ENCODE data around the gene PRR19. TPM values are rescaled to one million over a fixed set of nuclear protein-coding genes. Genes with fewer than 3 reads are reported as not detected.

Gene PRR19
- polyA plus RNA-seq, 1 donor from 2014 or later = 2.4 TPM

- Histone ChIP-seq H3K4me3 (ENCODE audit: low read length) (no peak overlapping the region), H3K9me2 (ENCODE audit: insufficient read depth, low read length) (no peaks in the 10 kb centered on the region), H3K36me3 (ENCODE audit: insufficient read depth, low read length) (no peaks in the 10 kb centered on the region), H4K20me1 (ENCODE audit: insufficient read depth) (peaks cover 10% of the 10 kb centered on the region), H3K4me2 (ENCODE audit: low read length) (no peak overlapping the region), H3K9me3 (ENCODE audit: low read length) (no peaks in the 10 kb centered on the region), H3K9ac (ENCODE audit: low read length) (peak overlapping the region; percentile 65), H2AFZ (ENCODE audit: low read depth, low read length) (no peak overlapping the region), H3K27me3 (ENCODE audit: insufficient read depth, low read depth, low read length) (no peaks in the 10 kb centered on the region), H3K79me2 (replicated peaks; ENCODE audit: insufficient read depth, low read length) (peaks cover 32% of the 10 kb centered on the region), H3F3A (ENCODE audit: insufficient read depth, low read length, poor library complexity, severe bottlenecking) (no peaks in the 10 kb centered on the region), H3K27ac (ENCODE audit: low read length) (peak overlapping the region; percentile 51)
- peak; percentile 11 for TF ChIP-seq POLR2AphosphoS5 (IDR thresholded peaks at IDR 0.05)
- TF ChIP-seq TAF1 (IDR thresholded peaks at IDR 0.05; ENCODE audit: low read depth) = no peak
- TF ChIP-seq, protein P1, sequence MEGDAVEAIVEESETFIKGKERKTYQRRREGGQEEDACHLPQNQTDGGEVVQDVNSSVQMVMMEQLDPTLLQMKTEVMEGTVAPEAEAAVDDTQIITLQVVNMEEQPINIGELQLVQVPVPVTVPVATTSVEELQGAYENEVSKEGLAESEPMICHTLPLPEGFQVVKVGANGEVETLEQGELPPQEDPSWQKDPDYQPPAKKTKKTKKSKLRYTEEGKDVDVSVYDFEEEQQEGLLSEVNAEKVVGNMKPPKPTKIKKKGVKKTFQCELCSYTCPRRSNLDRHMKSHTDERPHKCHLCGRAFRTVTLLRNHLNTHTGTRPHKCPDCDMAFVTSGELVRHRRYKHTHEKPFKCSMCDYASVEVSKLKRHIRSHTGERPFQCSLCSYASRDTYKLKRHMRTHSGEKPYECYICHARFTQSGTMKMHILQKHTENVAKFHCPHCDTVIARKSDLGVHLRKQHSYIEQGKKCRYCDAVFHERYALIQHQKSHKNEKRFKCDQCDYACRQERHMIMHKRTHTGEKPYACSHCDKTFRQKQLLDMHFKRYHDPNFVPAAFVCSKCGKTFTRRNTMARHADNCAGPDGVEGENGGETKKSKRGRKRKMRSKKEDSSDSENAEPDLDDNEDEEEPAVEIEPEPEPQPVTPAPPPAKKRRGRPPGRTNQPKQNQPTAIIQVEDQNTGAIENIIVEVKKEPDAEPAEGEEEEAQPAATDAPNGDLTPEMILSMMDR (IDR thresholded peaks at IDR 0.05; ENCODE audit: poor library complexity, severe bottlenecking) = no peak
- no peak for TF ChIP-seq EZH2 (IDR thresholded peaks at IDR 0.05; ENCODE audit: borderline replicate concordance, insufficient read depth, low read length, poor library complexity, severe bottlenecking)
Observed at GRCh38 chr19:42284066-42284501, 17.8 kb upstream of the PRR19 start.

DNA sequence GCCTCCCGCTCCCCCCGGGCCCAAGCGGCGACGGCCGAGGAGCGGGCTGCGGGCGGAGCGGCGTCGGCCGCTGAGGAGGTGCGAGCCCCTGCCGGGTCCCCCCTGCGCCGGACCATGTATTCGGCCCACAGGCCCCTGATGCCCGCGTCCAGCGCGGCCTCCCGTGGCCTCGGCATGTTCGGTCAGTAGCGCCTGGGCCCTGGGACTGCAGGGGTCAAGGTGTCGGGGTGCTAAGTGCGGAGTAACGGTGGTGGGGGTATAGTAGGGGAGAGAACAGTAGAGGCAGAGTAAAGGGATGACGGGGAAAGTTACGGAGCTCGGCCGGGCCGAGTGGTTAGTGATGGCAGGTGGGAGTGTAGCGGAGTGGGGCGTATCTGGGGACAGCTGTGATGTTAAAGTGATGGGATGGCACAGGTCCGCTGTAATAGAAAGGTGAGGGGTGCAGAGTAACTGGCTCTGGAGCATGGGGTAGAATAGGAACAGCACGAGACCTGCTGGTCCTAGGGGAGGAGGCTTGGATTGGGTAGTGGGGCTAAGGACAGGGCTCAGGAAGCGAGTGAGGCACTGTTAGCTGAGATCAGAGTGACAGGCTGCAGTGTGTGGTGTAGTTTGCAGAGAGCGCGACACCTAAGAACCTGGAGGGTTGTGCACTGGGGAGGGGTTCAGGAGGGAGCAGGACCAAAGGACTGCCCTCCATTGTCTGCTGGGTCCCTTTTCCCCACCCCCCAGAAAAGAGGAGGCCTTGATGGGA, 17.2 kb upstream of the PRR19 start:
- Histone ChIP-seq H3K9ac (ENCODE audit: low read length) (peak overlapping the region; percentile 93), H3F3A (ENCODE audit: insufficient read depth, low read length, poor library complexity, severe bottlenecking) (no peaks in the 10 kb centered on the region), H4K20me1 (ENCODE audit: insufficient read depth) (peaks cover 10% of the 10 kb centered on the region), H3K27ac (ENCODE audit: low read length) (peak overlapping the region; percentile 82), H3K4me3 (ENCODE audit: low read length) (peak overlapping the region; percentile 95), H3K27me3 (ENCODE audit: insufficient read depth, low read depth, low read length) (no peaks in the 10 kb centered on the region), H3K79me2 (replicated peaks; ENCODE audit: insufficient read depth, low read length) (peaks cover 32% of the 10 kb centered on the region), H3K4me2 (ENCODE audit: low read length) (peak overlapping the region; percentile 63), H2AFZ (ENCODE audit: low read depth, low read length) (no peak overlapping the region), H3K9me3 (ENCODE audit: low read length) (no peaks in the 10 kb centered on the region), H3K9me2 (ENCODE audit: insufficient read depth, low read length) (no peaks in the 10 kb centered on the region), H3K36me3 (ENCODE audit: insufficient read depth, low read length) (no peaks in the 10 kb centered on the region)
- TF ChIP-seq RAD21 (conservative IDR thresholded peaks at IDR 0.05) = no peak
- TF ChIP-seq MXI1 (conservative IDR thresholded peaks at IDR 0.05; ENCODE audit: poor library complexity, severe bottlenecking) = peak; percentile 27

GRCh38 chr19:42285541-42285941, 16.4 kb upstream of the PRR19 start:
- no peak overlapping the region for H2AFZ ChIP-seq (ENCODE audit: low read depth, low read length)
- peak overlapping the region; percentile 63 for H3K4me2 ChIP-seq (ENCODE audit: low read length)
- H4K20me1 ChIP-seq (ENCODE audit: insufficient read depth) = peaks cover 10% of the 10 kb centered on the region
- H3K36me3 ChIP-seq (ENCODE audit: insufficient read depth, low read length) = no peaks in the 10 kb centered on the region
- H3K4me3 ChIP-seq (ENCODE audit: low read length) = peak overlapping the region; percentile 95
- H3F3A ChIP-seq (ENCODE audit: insufficient read depth, low read length, poor library complexity, severe bottlenecking) = no peaks in the 10 kb centered on the region
- peak overlapping the region; percentile 93 for H3K9ac ChIP-seq (ENCODE audit: low read length)
- H3K9me2 ChIP-seq (ENCODE audit: insufficient read depth, low read length) = no peaks in the 10 kb centered on the region
- peaks cover 32% of the 10 kb centered on the region for H3K79me2 ChIP-seq (replicated peaks; ENCODE audit: insufficient read depth, low read length)
- H3K27me3 ChIP-seq (ENCODE audit: insufficient read depth, low read depth, low read length) = no peaks in the 10 kb centered on the region
- TF ChIP-seq EZH2 (IDR thresholded peaks at IDR 0.05; ENCODE audit: borderline replicate concordance, insufficient read depth, low read length, poor library complexity, severe bottlenecking) (no peak), TAF1 (IDR thresholded peaks at IDR 0.05; ENCODE audit: low read depth) (no peak)
- no peaks in the 10 kb centered on the region for H3K9me3 ChIP-seq (ENCODE audit: low read length)
- peak overlapping the region; percentile 82 for H3K27ac ChIP-seq (ENCODE audit: low read length)

GRCh38 chr19:42285988-42286348, 16.0 kb upstream of the PRR19 start:
- no peak overlapping the region for H2AFZ ChIP-seq (ENCODE audit: low read depth, low read length)
- TF ChIP-seq EZH2 (IDR thresholded peaks at IDR 0.05; ENCODE audit: borderline replicate concordance, insufficient read depth, low read length, poor library complexity, severe bottlenecking) = no peak
- TF ChIP-seq POLR2AphosphoS5 (IDR thresholded peaks at IDR 0.05) = no peak
- no peak for TF ChIP-seq TAF1 (IDR thresholded peaks at IDR 0.05; ENCODE audit: low read depth)
- TF ChIP-seq SMC3 (conservative IDR thresholded peaks at IDR 0.05; ENCODE audit: poor library complexity) = no peak
- TF ChIP-seq MXI1 (conservative IDR thresholded peaks at IDR 0.05; ENCODE audit: poor library complexity, severe bottlenecking) = no peak
- no peak for TF ChIP-seq RAD21 (conservative IDR thresholded peaks at IDR 0.05)
- TF ChIP-seq, protein P2, sequence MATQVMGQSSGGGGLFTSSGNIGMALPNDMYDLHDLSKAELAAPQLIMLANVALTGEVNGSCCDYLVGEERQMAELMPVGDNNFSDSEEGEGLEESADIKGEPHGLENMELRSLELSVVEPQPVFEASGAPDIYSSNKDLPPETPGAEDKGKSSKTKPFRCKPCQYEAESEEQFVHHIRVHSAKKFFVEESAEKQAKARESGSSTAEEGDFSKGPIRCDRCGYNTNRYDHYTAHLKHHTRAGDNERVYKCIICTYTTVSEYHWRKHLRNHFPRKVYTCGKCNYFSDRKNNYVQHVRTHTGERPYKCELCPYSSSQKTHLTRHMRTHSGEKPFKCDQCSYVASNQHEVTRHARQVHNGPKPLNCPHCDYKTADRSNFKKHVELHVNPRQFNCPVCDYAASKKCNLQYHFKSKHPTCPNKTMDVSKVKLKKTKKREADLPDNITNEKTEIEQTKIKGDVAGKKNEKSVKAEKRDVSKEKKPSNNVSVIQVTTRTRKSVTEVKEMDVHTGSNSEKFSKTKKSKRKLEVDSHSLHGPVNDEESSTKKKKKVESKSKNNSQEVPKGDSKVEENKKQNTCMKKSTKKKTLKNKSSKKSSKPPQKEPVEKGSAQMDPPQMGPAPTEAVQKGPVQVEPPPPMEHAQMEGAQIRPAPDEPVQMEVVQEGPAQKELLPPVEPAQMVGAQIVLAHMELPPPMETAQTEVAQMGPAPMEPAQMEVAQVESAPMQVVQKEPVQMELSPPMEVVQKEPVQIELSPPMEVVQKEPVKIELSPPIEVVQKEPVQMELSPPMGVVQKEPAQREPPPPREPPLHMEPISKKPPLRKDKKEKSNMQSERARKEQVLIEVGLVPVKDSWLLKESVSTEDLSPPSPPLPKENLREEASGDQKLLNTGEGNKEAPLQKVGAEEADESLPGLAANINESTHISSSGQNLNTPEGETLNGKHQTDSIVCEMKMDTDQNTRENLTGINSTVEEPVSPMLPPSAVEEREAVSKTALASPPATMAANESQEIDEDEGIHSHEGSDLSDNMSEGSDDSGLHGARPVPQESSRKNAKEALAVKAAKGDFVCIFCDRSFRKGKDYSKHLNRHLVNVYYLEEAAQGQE (IDR thresholded peaks at IDR 0.05; ENCODE audit: borderline replicate concordance) = no peak
- TF ChIP-seq EP300 (conservative IDR thresholded peaks at IDR 0.05; ENCODE audit: poor library complexity, severe bottlenecking) = no peak

More at GRCh38 chr19:42285988-42286348, 16.0 kb upstream of the PRR19 start:
- H3K9me3 ChIP-seq (ENCODE audit: low read length) = no peaks in the 10 kb centered on the region
- no peaks in the 10 kb centered on the region for H3F3A ChIP-seq (ENCODE audit: insufficient read depth, low read length, poor library complexity, severe bottlenecking)
- H3K9ac ChIP-seq (ENCODE audit: low read length) = peak overlapping the region; percentile 93
- H3K79me2 ChIP-seq (replicated peaks; ENCODE audit: insufficient read depth, low read length) = peaks cover 32% of the 10 kb centered on the region
- H3K27ac ChIP-seq (ENCODE audit: low read length) = no peak overlapping the region
- H3K9me2 ChIP-seq (ENCODE audit: insufficient read depth, low read length) = no peaks in the 10 kb centered on the region
- H4K20me1 ChIP-seq (ENCODE audit: insufficient read depth) = peaks cover 10% of the 10 kb centered on the region
- no peaks in the 10 kb centered on the region for H3K36me3 ChIP-seq (ENCODE audit: insufficient read depth, low read length)
- peak overlapping the region; percentile 95 for H3K4me3 ChIP-seq (ENCODE audit: low read length)
- no peak overlapping the region for H3K4me2 ChIP-seq (ENCODE audit: low read length)
- no peaks in the 10 kb centered on the region for H3K27me3 ChIP-seq (ENCODE audit: insufficient read depth, low read depth, low read length)

Data from neural cell (in vitro differentiated cells).